Tibial nerve (tissue), 3 donors: Measurements from ENCODE around the gene FBXW7.

Experiments used
- POLR2A ChIP-seq, 2 donors: fragments of 450-650 bp; IDR thresholded peaks; one replicate each; pipeline ENCODE4 v1.6.1; 2017; ENCODE audit warnings: antibody characterized with exemption in 2 of 2, mild to moderate bottlenecking in 2 of 2, moderate library complexity in 2 of 2
- TF ChIP-seq, protein P1 (sequence below), 5 experiments: fragments of 200-600 bp in 3 of 5; fragments of 450-650 bp in 2 of 5; sonication (generic) in 3 of 5; IDR thresholded peaks; one replicate each; pipeline ENCODE4 v1.5.1; 2016 to 2019; ENCODE audit warnings: antibody characterized with exemption in 5 of 5, mild to moderate bottlenecking in 3 of 5, moderate library complexity in 2 of 5

DNA sequence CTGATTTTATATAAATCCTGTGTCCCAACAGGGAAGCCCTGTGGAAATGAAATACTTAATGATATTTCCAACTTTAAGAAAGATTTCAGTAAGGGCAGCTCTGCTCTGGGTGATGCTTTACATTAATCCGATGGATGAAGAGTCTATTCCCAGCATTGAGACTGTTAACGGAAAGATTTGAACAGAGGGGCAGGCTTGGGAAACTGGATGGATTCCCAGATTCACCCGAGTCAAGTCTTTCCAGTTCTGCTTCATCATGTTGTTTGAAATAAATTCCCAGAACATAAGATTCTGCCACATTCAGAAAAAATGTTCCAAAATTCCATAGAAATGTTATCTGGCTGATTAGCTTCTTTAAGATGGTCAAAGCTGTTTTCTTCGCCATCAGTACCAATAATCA lies 246.0 kb downstream of the FBXW7 start:
- TF ChIP-seq POLR2A (IDR thresholded peaks at IDR 0.05): no peak
- TF ChIP-seq, protein P1, sequence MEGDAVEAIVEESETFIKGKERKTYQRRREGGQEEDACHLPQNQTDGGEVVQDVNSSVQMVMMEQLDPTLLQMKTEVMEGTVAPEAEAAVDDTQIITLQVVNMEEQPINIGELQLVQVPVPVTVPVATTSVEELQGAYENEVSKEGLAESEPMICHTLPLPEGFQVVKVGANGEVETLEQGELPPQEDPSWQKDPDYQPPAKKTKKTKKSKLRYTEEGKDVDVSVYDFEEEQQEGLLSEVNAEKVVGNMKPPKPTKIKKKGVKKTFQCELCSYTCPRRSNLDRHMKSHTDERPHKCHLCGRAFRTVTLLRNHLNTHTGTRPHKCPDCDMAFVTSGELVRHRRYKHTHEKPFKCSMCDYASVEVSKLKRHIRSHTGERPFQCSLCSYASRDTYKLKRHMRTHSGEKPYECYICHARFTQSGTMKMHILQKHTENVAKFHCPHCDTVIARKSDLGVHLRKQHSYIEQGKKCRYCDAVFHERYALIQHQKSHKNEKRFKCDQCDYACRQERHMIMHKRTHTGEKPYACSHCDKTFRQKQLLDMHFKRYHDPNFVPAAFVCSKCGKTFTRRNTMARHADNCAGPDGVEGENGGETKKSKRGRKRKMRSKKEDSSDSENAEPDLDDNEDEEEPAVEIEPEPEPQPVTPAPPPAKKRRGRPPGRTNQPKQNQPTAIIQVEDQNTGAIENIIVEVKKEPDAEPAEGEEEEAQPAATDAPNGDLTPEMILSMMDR (IDR thresholded peaks at IDR 0.05): no peak
